Measurements from ENCODE around the gene CAMK1D.

CAMK1D gene

GRCh38 chr10:12755075-12755474, 405.7 kb downstream of the CAMK1D start:
- Histone ChIP-seq H3K4me2 (ENCODE audit: low read depth, low read length) (no peak overlapping the region), H3F3A (ENCODE audit: insufficient read depth, low read length) (no peaks in the 10 kb centered on the region), H3K27ac (ENCODE audit: low read length) (no peak overlapping the region), H3K9ac (ENCODE audit: low read length) (no peak overlapping the region), H3K9me2 (replicated peaks; ENCODE audit: insufficient read depth, low read length) (no peaks in the 10 kb centered on the region), H3K9me3 (replicated peaks; ENCODE audit: insufficient read depth, low read length) (no peaks in the 10 kb centered on the region), H3K79me2 (ENCODE audit: low read length) (no peaks in the 10 kb centered on the region), H2AFZ (ENCODE audit: low read length) (no peak overlapping the region), H4K20me1 (ENCODE audit: insufficient read depth, low read length) (no peaks in the 10 kb centered on the region), H3K4me1 (ENCODE audit: low read length) (no peaks in the 10 kb centered on the region), H3K4me3 (ENCODE audit: low read length) (no peak overlapping the region), H3K36me3 (replicated peaks; ENCODE audit: insufficient read depth, low read length) (no peaks in the 10 kb centered on the region), H3K27me3 (replicated peaks; ENCODE audit: insufficient read depth, low read length) (no peaks in the 10 kb centered on the region)
- DNase-seq = no peak
- TF ChIP-seq EZH2phosphoT487 (IDR thresholded peaks at IDR 0.05; ENCODE audit: low read length) (no peak), CTCF (IDR thresholded peaks at IDR 0.05; ENCODE audit: low read length) (no peak), EZH2 (optimal IDR thresholded peaks at IDR 0.05; ENCODE audit: low read depth, low read length) (no peak)

DNA sequence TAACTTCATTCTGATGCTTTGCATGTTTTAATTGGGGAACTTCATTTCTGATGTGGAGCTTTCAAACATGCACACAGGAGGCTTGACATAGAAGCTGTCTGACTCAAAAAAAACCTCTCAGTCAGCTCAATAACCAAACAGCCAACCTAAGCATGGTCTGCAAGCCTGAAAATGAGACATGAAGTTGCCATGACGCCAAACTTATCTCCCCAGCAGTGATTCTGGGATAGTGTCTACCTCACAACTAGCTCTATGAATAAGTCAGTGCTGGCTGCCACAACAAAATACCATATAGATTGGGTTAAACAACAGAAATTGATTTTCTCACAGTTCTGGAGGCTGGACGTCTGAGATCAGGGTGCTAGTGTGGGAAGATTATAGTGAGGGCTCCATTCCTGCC, 408.0 kb downstream of the CAMK1D start:
- Histone ChIP-seq H2AFZ (ENCODE audit: low read length) (no peak overlapping the region), H3K9me3 (replicated peaks; ENCODE audit: insufficient read depth, low read length) (no peaks in the 10 kb centered on the region), H3K79me2 (ENCODE audit: low read length) (no peaks in the 10 kb centered on the region), H3K9ac (ENCODE audit: low read length) (no peak overlapping the region), H3K27me3 (replicated peaks; ENCODE audit: insufficient read depth, low read length) (no peaks in the 10 kb centered on the region), H3K27ac (ENCODE audit: low read length) (no peak overlapping the region), H3K4me1 (ENCODE audit: low read length) (no peaks in the 10 kb centered on the region), H3F3A (ENCODE audit: insufficient read depth, low read length) (no peaks in the 10 kb centered on the region), H3K4me2 (ENCODE audit: low read depth, low read length) (no peak overlapping the region), H4K20me1 (ENCODE audit: insufficient read depth, low read length) (no peaks in the 10 kb centered on the region), H3K36me3 (replicated peaks; ENCODE audit: insufficient read depth, low read length) (no peaks in the 10 kb centered on the region), H3K4me3 (ENCODE audit: low read length) (no peak overlapping the region), H3K9me2 (replicated peaks; ENCODE audit: insufficient read depth, low read length) (no peaks in the 10 kb centered on the region)
- DNase-seq = no peak
- TF ChIP-seq EZH2 (optimal IDR thresholded peaks at IDR 0.05; ENCODE audit: low read depth, low read length) = no peak

DNA sequence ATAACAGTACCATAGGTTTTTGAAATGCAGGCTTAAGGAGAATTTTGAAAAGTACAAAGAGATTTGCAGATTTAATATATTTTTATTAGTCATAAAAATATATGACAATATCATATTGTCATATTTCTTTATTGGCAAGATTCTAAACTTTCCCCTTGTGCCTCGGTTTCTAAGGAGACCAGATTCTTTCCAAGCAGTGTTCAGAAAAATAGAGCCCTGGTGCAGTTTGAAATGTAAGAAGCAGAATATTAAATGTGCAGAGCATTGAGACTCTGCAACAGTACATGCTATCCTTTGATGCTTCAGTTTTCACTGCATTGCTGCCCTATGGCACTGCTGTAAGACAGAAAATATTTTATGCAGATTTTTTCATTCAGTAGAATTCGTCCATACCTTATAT, 408.9 kb downstream of the CAMK1D start:
- H2AFZ ChIP-seq (ENCODE audit: low read length) = no peak overlapping the region
- H3K27ac ChIP-seq (ENCODE audit: low read length) = no peak overlapping the region
- no peak overlapping the region for H3K4me2 ChIP-seq (ENCODE audit: low read depth, low read length)
- no peaks in the 10 kb centered on the region for H3K9me2 ChIP-seq (replicated peaks; ENCODE audit: insufficient read depth, low read length)
- H3K9me3 ChIP-seq (replicated peaks; ENCODE audit: insufficient read depth, low read length) = no peaks in the 10 kb centered on the region
- H3K4me1 ChIP-seq (ENCODE audit: low read length) = no peaks in the 10 kb centered on the region
- no peaks in the 10 kb centered on the region for H3K36me3 ChIP-seq (replicated peaks; ENCODE audit: insufficient read depth, low read length)
- H3K4me3 ChIP-seq (ENCODE audit: low read length) = no peak overlapping the region
- H3K79me2 ChIP-seq (ENCODE audit: low read length) = no peaks in the 10 kb centered on the region
- no peaks in the 10 kb centered on the region for H4K20me1 ChIP-seq (ENCODE audit: insufficient read depth, low read length)
- H3F3A ChIP-seq (ENCODE audit: insufficient read depth, low read length) = no peaks in the 10 kb centered on the region
- TF ChIP-seq EZH2 (optimal IDR thresholded peaks at IDR 0.05; ENCODE audit: low read depth, low read length) (no peak), EZH2phosphoT487 (IDR thresholded peaks at IDR 0.05; ENCODE audit: low read length) (no peak), CTCF (IDR thresholded peaks at IDR 0.05; ENCODE audit: low read length) (no peak)
- H3K9ac ChIP-seq (ENCODE audit: low read length) = no peak overlapping the region
- no peak for DNase-seq
- no peaks in the 10 kb centered on the region for H3K27me3 ChIP-seq (replicated peaks; ENCODE audit: insufficient read depth, low read length)

DNA sequence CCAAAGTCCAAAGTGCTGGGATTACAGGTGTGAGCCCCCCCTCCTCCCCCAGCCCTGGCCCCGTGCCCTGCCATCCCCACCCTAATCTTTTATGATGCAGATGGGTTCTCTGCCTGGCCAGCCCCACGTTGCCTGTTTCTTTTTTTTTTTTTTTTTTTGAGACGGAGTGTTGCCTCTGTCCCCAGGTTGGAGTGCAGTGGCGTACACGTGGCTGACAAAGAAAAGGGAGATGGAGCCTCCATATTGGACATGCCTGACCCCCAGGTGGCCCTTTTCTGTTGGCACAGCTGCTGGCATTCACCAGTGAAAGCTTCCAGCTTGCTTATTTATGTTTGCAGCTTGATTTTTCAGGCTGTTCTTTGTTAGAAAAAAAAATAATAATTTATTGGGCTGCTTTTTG, 416.9 kb downstream of the CAMK1D start:
- no peak overlapping the region for H3K4me3 ChIP-seq (ENCODE audit: low read length)
- DNase-seq = no peak
- H3F3A ChIP-seq (ENCODE audit: insufficient read depth, low read length) = no peaks in the 10 kb centered on the region
- no peaks in the 10 kb centered on the region for H3K4me1 ChIP-seq (ENCODE audit: low read length)
- H3K27ac ChIP-seq (ENCODE audit: low read length) = no peak overlapping the region
- no peak overlapping the region for H3K4me2 ChIP-seq (ENCODE audit: low read depth, low read length)
- H3K9me2 ChIP-seq (replicated peaks; ENCODE audit: insufficient read depth, low read length) = no peaks in the 10 kb centered on the region
- no peak overlapping the region for H3K9ac ChIP-seq (ENCODE audit: low read length)
- H3K36me3 ChIP-seq (replicated peaks; ENCODE audit: insufficient read depth, low read length) = no peaks in the 10 kb centered on the region
- no peak overlapping the region for H2AFZ ChIP-seq (ENCODE audit: low read length)
- TF ChIP-seq EZH2 (optimal IDR thresholded peaks at IDR 0.05; ENCODE audit: low read depth, low read length) (no peak), EZH2phosphoT487 (IDR thresholded peaks at IDR 0.05; ENCODE audit: low read length) (no peak), CTCF (IDR thresholded peaks at IDR 0.05; ENCODE audit: low read length) (no peak)
- H3K27me3 ChIP-seq (replicated peaks; ENCODE audit: insufficient read depth, low read length) = no peaks in the 10 kb centered on the region
- H3K79me2 ChIP-seq (ENCODE audit: low read length) = no peaks in the 10 kb centered on the region
- H3K9me3 ChIP-seq (replicated peaks; ENCODE audit: insufficient read depth, low read length) = no peaks in the 10 kb centered on the region
- H4K20me1 ChIP-seq (ENCODE audit: insufficient read depth, low read length) = no peaks in the 10 kb centered on the region
